LNCaP clone FGC (cell line): ENCODE results near the gene PCOLCE2.

Experiments used
- DNase-seq: peaks from one replicate; pipeline ENCODE4 v3.0.0-alpha.2; 2011; ENCODE audit warnings: low read depth
- H3K4me3 ChIP-seq: 2 replicates; pipeline ENCODE4 v1.5.1; 2011; ENCODE audit warnings: mild to moderate bottlenecking, low read depth, low read length, control low read depth
- CTCF ChIP-seq: IDR thresholded peaks from 2 replicates; pipeline ENCODE4 v1.5.1; 2012; ENCODE audit warnings: mild to moderate bottlenecking; ENCODE audit not compliant: control insufficient read depth, insufficient read depth; ENCODE audit errors: extremely low read depth

PCOLCE2 gene

GRCh38 chr3:142853270-142854168 lies 35.4 kb downstream of the PCOLCE2 start:
- H3K4me3 ChIP-seq = no peak overlapping the region
- no peak for DNase-seq
- TF ChIP-seq CTCF = no peak

GRCh38 chr3:142852009-142852408 lies 36.9 kb downstream of the PCOLCE2 start:
- no peak overlapping the region for H3K4me3 ChIP-seq
- no peak for DNase-seq
- no peak for TF ChIP-seq CTCF

GRCh38 chr3:142850395-142851023 lies 38.4 kb downstream of the PCOLCE2 start:
- no peak for DNase-seq
- TF ChIP-seq CTCF = no peak
- no peak overlapping the region for H3K4me3 ChIP-seq

GRCh38 chr3:142849148-142849547 lies 39.7 kb downstream of the PCOLCE2 start:
- no peak for DNase-seq
- TF ChIP-seq CTCF = no peak
- no peak overlapping the region for H3K4me3 ChIP-seq

- TF ChIP-seq CTCF = no peak
- H3K4me3 ChIP-seq = no peak overlapping the region
- DNase-seq = no peak
Measured at GRCh38 chr3:142846779-142847577, 41.9 kb downstream of the PCOLCE2 start.

GRCh38 chr3:142844339-142844977 lies 44.4 kb downstream of the PCOLCE2 start:
- no peak overlapping the region for H3K4me3 ChIP-seq
- peak; percentile 91 for DNase-seq
- peak; percentile 60; the same call in 1 of the 2 replicates for TF ChIP-seq CTCF
